Neuronal stem cell (in vitro differentiated cells): ENCODE measurements around the gene AHCTF1.
A peak's percentile ranks its signal among the peaks of the same experiment; 100 is the strongest.

Experiments used
- DNase-seq: peaks from one replicate; pipeline ENCODE4 v3.0.0-alpha.2; 2013; ENCODE audit warnings: low spot score
- H2AFZ ChIP-seq: one replicate; pipeline ENCODE4 v1.6.1; 2013; ENCODE audit warnings: mild to moderate bottlenecking, low read length, inconsistent platforms
- H2AK5ac ChIP-seq: 2 replicates; pipeline ENCODE4 v1.6.1; 2013; ENCODE audit warnings: low read depth, mild to moderate bottlenecking, inconsistent platforms, low read length, moderate library complexity, mixed read lengths
- H2BK120ac ChIP-seq: 2 replicates; pipeline ENCODE4 v1.6.1; 2013; ENCODE audit warnings: low read depth, mild to moderate bottlenecking, inconsistent platforms, low read length, moderate library complexity, mixed read lengths
- H2BK12ac ChIP-seq: one replicate; pipeline ENCODE4 v1.6.1; 2013; ENCODE audit warnings: low read length, inconsistent platforms
- H2BK15ac ChIP-seq: 2 replicates; pipeline ENCODE4 v1.6.1; 2013; ENCODE audit warnings: mild to moderate bottlenecking, low read length, inconsistent platforms, mixed read lengths
- H2BK5ac ChIP-seq: one replicate; pipeline ENCODE4 v1.6.1; 2013; ENCODE audit warnings: inconsistent platforms, mild to moderate bottlenecking, low read length, moderate library complexity
- H3K14ac ChIP-seq: one replicate; pipeline ENCODE4 v1.6.1; 2013; ENCODE audit warnings: low read length, inconsistent platforms
- H3K18ac ChIP-seq: 2 replicates; pipeline ENCODE4 v1.6.1; 2013; ENCODE audit warnings: low read length, inconsistent platforms
- H3K23ac ChIP-seq: 2 replicates; pipeline ENCODE4 v1.6.1; 2013; ENCODE audit warnings: low read depth, mild to moderate bottlenecking, mixed read lengths, low read length, inconsistent platforms; ENCODE audit not compliant: poor library complexity
- H3K27ac ChIP-seq: replicated peaks from 3 replicates; pipeline ENCODE4 v1.5.1; 2013; ENCODE audit warnings: low read length, inconsistent platforms
- H3K27me3 ChIP-seq, 3 experiments: 2 replicates each; pipeline ENCODE4 v1.6.1; 2013; ENCODE audit warnings: low read length in 3 of 3, mild to moderate bottlenecking in 2 of 3, inconsistent platforms in 1 of 3, low read depth in 1 of 3, mixed read lengths in 1 of 3, moderate library complexity in 1 of 3; ENCODE audit not compliant: control insufficient read depth in 3 of 3, insufficient read depth in 3 of 3
- H3K36me3 ChIP-seq, 2 donors: replicated peaks in 1 of 2; 2 replicates each; pipeline ENCODE4 v1.6.1; 2013; ENCODE audit warnings: low read length in 2 of 2; ENCODE audit not compliant: control insufficient read depth in 2 of 2, insufficient read depth in 2 of 2
- H3K4ac ChIP-seq: 2 replicates; pipeline ENCODE4 v1.6.1; 2013; ENCODE audit warnings: inconsistent platforms, mild to moderate bottlenecking, low read length, moderate library complexity
- H3K4me1 ChIP-seq, 2 donors: 1 replicate in 1 of 2; 2 replicates in 1 of 2; pipeline ENCODE4 v1.6.1; 2013; ENCODE audit warnings: low read length in 2 of 2, low read depth in 1 of 2; ENCODE audit not compliant: control insufficient read depth in 2 of 2, insufficient read depth in 1 of 2
- H3K4me2 ChIP-seq: one replicate; pipeline ENCODE4 v1.6.1; 2013; ENCODE audit warnings: mild to moderate bottlenecking, low read length, inconsistent platforms; ENCODE audit not compliant: insufficient read depth, poor library complexity, severe bottlenecking
- H3K4me3 ChIP-seq, 2 donors: 2 replicates each; pipeline ENCODE4 v1.5.1; 2013; ENCODE audit warnings: low read length in 2 of 2, mild to moderate bottlenecking in 2 of 2, inconsistent platforms in 1 of 2, moderate library complexity in 1 of 2
- H3K79me1 ChIP-seq: one replicate; pipeline ENCODE4 v1.6.1; 2013; ENCODE audit warnings: low read depth, mild to moderate bottlenecking, inconsistent platforms, low read length, moderate library complexity
- H3K9ac ChIP-seq: one replicate; pipeline ENCODE4 v1.6.1; 2013; ENCODE audit warnings: mild to moderate bottlenecking, low read depth, low read length, inconsistent platforms; ENCODE audit not compliant: poor library complexity
- H3K9me3 ChIP-seq, 2 donors: replicated peaks in 1 of 2; 2 replicates each; pipeline versions ENCODE3 to v1.6.1; 2013; ENCODE audit warnings: low read length in 2 of 2, mild to moderate bottlenecking in 2 of 2, inconsistent platforms in 1 of 2, low read depth in 1 of 2, mixed read lengths in 1 of 2, moderate library complexity in 1 of 2; ENCODE audit not compliant: control insufficient read depth in 2 of 2, insufficient read depth in 1 of 2
- H4K8ac ChIP-seq: one replicate; pipeline ENCODE4 v1.6.1; 2013; ENCODE audit warnings: low read depth, mild to moderate bottlenecking, inconsistent platforms, low read length, moderate library complexity
- H4K91ac ChIP-seq: one replicate; pipeline ENCODE4 v1.6.1; 2013; ENCODE audit warnings: low read length, low read depth, mild to moderate bottlenecking, inconsistent platforms; ENCODE audit not compliant: poor library complexity
- WGBS, 2 donors: extraction: QIAGEN DNeasy Blood & Tissue Kit; methylation state at CpG; one replicate each; pipeline ENCODE4 v1.1.7; 2013; ENCODE audit warnings: missing lambda C conversion rate in 2 of 2, mixed read lengths in 1 of 2; ENCODE audit not compliant: insufficient read length in 2 of 2, insufficient replicate concordance in 1 of 2; ENCODE audit errors: extremely low coverage in 2 of 2; 5-methylcytosine and 5-hydroxymethylcytosine counted together

The AHCTF1 gene

DNA sequence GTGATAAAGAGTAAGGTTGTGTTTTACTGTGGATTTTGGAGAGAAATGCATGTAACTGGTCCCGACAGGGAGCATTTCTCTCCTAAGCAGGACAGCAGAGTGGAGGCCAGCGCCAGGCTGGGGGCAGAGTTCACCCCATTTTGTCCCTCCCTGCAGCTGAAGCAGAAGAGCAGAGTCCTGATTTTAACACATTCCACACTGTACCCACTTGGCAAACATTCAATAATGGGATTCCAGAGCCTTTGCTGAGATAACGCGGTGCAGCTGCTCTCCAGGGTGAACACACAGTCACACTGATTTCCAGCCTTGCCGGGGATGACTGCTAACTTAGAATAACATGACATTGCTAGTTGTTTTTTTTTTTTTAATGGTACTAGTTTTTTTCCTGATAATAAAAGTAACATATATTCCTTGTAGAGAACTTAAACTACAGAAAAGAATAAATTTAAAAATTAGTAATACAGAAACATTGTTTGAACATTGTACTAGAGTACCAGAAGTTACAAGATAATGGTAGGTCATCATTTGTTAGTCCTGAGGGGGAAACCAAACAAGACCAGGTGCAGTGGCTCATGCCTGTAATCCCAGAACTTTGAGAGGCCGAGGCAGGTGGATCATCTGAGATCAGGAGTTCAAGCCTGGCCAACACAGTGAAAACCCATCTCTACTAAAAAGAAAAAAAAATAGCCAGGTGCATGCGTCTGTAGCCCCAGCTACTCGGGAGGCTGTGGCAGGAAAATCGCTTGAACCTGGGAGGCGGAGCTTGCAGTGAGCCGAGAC lies 130.3 kb downstream of the AHCTF1 start:
- Histone ChIP-seq H3K4me3 (no peak overlapping the region), H2AK5ac (no peak overlapping the region)

DNA sequence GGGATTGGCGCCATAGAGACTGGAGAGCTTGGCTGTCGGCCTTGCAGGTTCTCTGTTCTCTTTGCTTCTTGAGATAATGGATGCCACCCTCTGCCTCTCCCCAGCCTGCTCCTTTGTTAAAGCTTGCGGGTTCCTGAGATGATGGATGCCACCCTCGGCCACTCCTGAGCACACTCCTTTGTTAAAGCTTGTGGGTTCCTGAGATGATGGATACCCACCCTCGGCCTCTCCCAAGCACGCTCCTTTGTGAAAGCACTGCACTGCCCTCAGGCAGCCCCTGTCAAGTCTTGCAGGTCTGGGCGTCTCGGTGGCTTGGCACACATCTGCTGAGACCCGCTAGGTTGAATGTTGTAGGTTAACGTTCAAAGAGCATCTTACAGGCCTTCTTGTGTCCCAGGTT lies 131.0 kb downstream of the AHCTF1 start:
- H3K4me2 ChIP-seq: no peak overlapping the region
- no peak overlapping the region for H3K4ac ChIP-seq
- no peak overlapping the region for H2BK5ac ChIP-seq
- no peak overlapping the region for H3K9ac ChIP-seq
- H2AK5ac ChIP-seq: no peak overlapping the region
- H3K4me3 ChIP-seq: no peak overlapping the region
- H3K4me1 ChIP-seq: peaks cover 6 to 8% of the 10 kb centered on the region in 2 donors
- peaks cover 0 to 6% of the 10 kb centered on the region in 2 donors for H3K9me3 ChIP-seq
- H3K79me1 ChIP-seq: no peaks in the 10 kb centered on the region
- no peaks in the 10 kb centered on the region for H3K36me3 ChIP-seq
- no peak overlapping the region for H2BK120ac ChIP-seq
- no peak overlapping the region for H3K14ac ChIP-seq
- no peak overlapping the region for H2BK15ac ChIP-seq
- peaks cover 0 to 15% (median 0%) of the 10 kb centered on the region in 3 experiments for H3K27me3 ChIP-seq
- DNase-seq: no peak
- H2BK12ac ChIP-seq: no peak overlapping the region
- H4K91ac ChIP-seq: no peak overlapping the region
- no peak overlapping the region for H3K27ac ChIP-seq
- H2AFZ ChIP-seq: no peak overlapping the region
- no peak overlapping the region for H3K18ac ChIP-seq
- H4K8ac ChIP-seq: no peak overlapping the region
- no CpG with 5 or more reads among the region's 10 CpGs for WGBS, 2 donors
- H3K23ac ChIP-seq: no peak overlapping the region

More for the DNA sequence above, 130.3 kb downstream of the AHCTF1 start:
- no peak for DNase-seq
- H3K27me3 ChIP-seq: peaks cover 0 to 15% (median 0%) of the 10 kb centered on the region in 3 experiments
- no CpG with 5 or more reads among the region's 11 CpGs for WGBS, 2 donors
- no peak overlapping the region for H4K91ac ChIP-seq
- H3K4ac ChIP-seq: no peak overlapping the region
- H3K4me1 ChIP-seq: peaks cover 6 to 8% of the 10 kb centered on the region in 2 donors
- H3K9ac ChIP-seq: no peak overlapping the region
- H3K18ac ChIP-seq: no peak overlapping the region
- H3K36me3 ChIP-seq: no peaks in the 10 kb centered on the region
- H2BK12ac ChIP-seq: no peak overlapping the region
- H3K27ac ChIP-seq: no peak overlapping the region
- no peak overlapping the region for H3K14ac ChIP-seq
- no peak overlapping the region for H3K4me2 ChIP-seq
- H3K79me1 ChIP-seq: no peaks in the 10 kb centered on the region
- no peak overlapping the region for H3K23ac ChIP-seq
- no peak overlapping the region for H2BK15ac ChIP-seq
- H2BK5ac ChIP-seq: no peak overlapping the region
- no peak overlapping the region for H2AFZ ChIP-seq
- H3K9me3 ChIP-seq: peaks cover 0 to 4% of the 10 kb centered on the region in 2 donors
- no peak overlapping the region for H2BK120ac ChIP-seq
- no peak overlapping the region for H4K8ac ChIP-seq

GRCh38 chr1:246800356-246800755 lies 131.4 kb downstream of the AHCTF1 start:
- no peak overlapping the region for H2BK5ac ChIP-seq
- H3K36me3 ChIP-seq: no peaks in the 10 kb centered on the region
- no peak overlapping the region for H3K14ac ChIP-seq
- peaks cover 0 to 6% of the 10 kb centered on the region in 2 donors for H3K9me3 ChIP-seq
- peaks cover 0 to 15% (median 0%) of the 10 kb centered on the region in 3 experiments for H3K27me3 ChIP-seq
- no peaks in the 10 kb centered on the region for H3K79me1 ChIP-seq
- no peak overlapping the region for H2AK5ac ChIP-seq
- no peak overlapping the region for H2BK120ac ChIP-seq
- WGBS, 2 donors: no CpG with 5 or more reads among the region's 3 CpGs
- no peak overlapping the region for H3K23ac ChIP-seq
- no peak overlapping the region for H4K8ac ChIP-seq
- H4K91ac ChIP-seq: no peak overlapping the region
- no peak overlapping the region for H3K18ac ChIP-seq
- H2BK15ac ChIP-seq: no peak overlapping the region
- no peak overlapping the region for H3K4me3 ChIP-seq
- no peak for DNase-seq
- no peak overlapping the region for H2AFZ ChIP-seq
- H3K27ac ChIP-seq: no peak overlapping the region
- peaks cover 6 to 8% of the 10 kb centered on the region in 2 donors for H3K4me1 ChIP-seq
- H3K4ac ChIP-seq: no peak overlapping the region
- H2BK12ac ChIP-seq: no peak overlapping the region
- H3K9ac ChIP-seq: no peak overlapping the region
- H3K4me2 ChIP-seq: no peak overlapping the region

- WGBS, 2 donors: no CpG with 5 or more reads among the region's 22 CpGs
- Histone ChIP-seq H2BK12ac (no peak overlapping the region), H3K23ac (peak overlapping the region; percentile 10), H3K18ac (peak overlapping the region; percentile 90), H2BK5ac (no peak overlapping the region), H3K27me3 (peaks cover 0 to 15% (median 0%) of the 10 kb centered on the region in 3 experiments), H2BK120ac (no peak overlapping the region), H3K4me2 (no peak overlapping the region), H2BK15ac (no peak overlapping the region), H3K36me3 (no peaks in the 10 kb centered on the region), H4K8ac (peak overlapping the region; percentile 6), H3K4me1 (peaks cover 12 to 14% of the 10 kb centered on the region in 2 donors), H3K9me3 (peaks cover 0 to 6% of the 10 kb centered on the region in 2 donors), H3K79me1 (no peaks in the 10 kb centered on the region), H3K4ac (no peak overlapping the region), H3K14ac (peak overlapping the region; percentile 63), H4K91ac (no peak overlapping the region), H3K4me3 (no peak overlapping the region), H2AFZ (peak overlapping the region; percentile 44), H2AK5ac (peak overlapping the region; percentile 53), H3K27ac (no peak overlapping the region), H3K9ac (peak overlapping the region; percentile 50)
- DNase-seq: no peak
These were observed 132.9 kb downstream of the AHCTF1 start for GRCh38 chr1:246798606-246799496.
